AG09309 (cell line): ENCODE data around the gene TUBB2B.

Experiments used
- DNase-seq: peaks from one replicate; pipeline ENCODE4 v3.0.0-alpha.2; 2010; ENCODE audit warnings: low read depth
- H3K4me3 ChIP-seq: 2 replicates; pipeline ENCODE4 v1.5.1; 2011; ENCODE audit warnings: mild to moderate bottlenecking, low read depth, low read length, moderate library complexity; ENCODE audit not compliant: control insufficient read depth
- CTCF ChIP-seq: IDR thresholded peaks from 2 replicates; pipeline ENCODE4 v1.5.1; 2011; ENCODE audit warnings: mild to moderate bottlenecking, low read depth, low read length, inconsistent platforms; ENCODE audit not compliant: insufficient read depth, control insufficient read depth; ENCODE audit errors: missing control alignments

TUBB2B gene

GRCh38 chr6:3259491-3259958, 32.1 kb upstream of the TUBB2B start:
- no peak for DNase-seq
- TF ChIP-seq CTCF: no peak
- H3K4me3 ChIP-seq: peak overlapping the region; percentile 75

GRCh38 chr6:3258720-3259490, 31.5 kb upstream of the TUBB2B start, which contains the start of gene PSMG4:
PSMG4 (plus strand) TSS chr6:3258947; CDS start chr6:3259023, 76 bp downstream.
- TF ChIP-seq CTCF: no peak
- DNase-seq: peak; percentile 25
- peak within 1 kb of the TSS; percentile 75 for H3K4me3 ChIP-seq

GRCh38 chr6:3258201-3258600, 30.7 kb upstream of the TUBB2B start:
- no peak for TF ChIP-seq CTCF
- H3K4me3 ChIP-seq: peak overlapping the region; percentile 75
- no peak for DNase-seq

DNA sequence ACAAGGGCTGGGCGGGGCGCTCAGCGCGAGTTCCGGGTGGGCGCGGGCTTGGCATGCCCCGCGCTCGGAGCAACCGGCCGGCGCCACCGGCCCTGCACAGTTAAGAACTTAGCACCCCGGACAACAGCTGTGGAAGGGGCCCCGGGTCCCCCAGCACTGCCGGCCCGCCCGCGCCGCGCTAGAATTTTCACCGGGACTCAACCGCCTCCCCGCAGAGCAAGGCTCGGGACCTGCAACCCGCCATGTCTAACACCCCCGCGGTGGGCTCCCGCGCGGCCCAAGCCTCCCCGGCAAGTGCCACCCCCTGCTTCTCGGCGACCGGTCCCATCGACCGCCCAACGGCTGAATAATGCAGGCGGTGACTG, 26.1 kb upstream of the TUBB2B start:
- no peak overlapping the region for H3K4me3 ChIP-seq
- DNase-seq: no peak
- TF ChIP-seq CTCF: no peak

DNA sequence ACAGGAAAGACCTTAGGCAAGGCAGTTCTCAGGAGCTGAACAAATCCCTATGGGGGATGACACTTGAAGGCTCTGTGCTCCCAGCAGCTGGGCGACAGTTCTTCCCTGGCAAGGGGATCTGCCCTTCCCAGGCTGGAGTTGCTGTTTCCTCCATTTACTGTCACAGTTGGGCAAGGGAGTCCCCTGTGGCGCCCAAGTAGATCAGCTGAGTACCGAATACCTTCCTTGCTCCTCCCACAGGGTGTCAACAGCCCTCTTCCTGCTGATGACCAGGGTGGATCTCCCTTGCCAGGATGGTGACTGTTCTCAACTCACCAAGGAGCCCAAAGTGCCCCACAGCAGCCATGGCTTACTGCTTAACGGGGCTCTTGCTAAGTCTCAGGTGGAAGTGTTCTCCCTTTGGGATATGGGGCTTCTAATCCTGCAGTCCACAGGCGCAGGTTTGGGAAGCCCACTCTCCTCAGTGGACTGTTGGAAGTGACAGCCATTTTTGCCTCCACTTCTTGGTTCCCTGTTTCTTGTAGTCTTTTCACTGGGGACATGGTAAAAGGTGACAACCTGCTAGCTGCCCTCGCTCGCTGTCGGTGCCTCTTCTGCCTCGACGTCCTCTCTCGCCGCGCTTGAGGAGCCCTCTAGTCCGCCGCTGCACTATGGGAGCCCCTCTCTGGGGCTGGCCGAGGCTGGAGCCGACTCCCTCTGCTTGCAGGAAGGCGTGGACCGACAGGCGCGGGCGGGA, 25.6 kb upstream of the TUBB2B start:
- no peak for TF ChIP-seq CTCF
- no peak overlapping the region for H3K4me3 ChIP-seq
- no peak for DNase-seq

- TF ChIP-seq CTCF: no peak
- H3K4me3 ChIP-seq: no peak overlapping the region
- no peak for DNase-seq
Observed at GRCh38 chr6:3252369-3252768, 24.9 kb upstream of the TUBB2B start.
